Limb (tissue), 2 donors: ENCODE results near the gene SUPT5H.

Experiments used
- DNase-seq, 2 donors: peaks; one replicate each; pipeline ENCODE4 v3.0.0-alpha.2; 2016; ENCODE audit errors: extremely low spot score in 2 of 2

Gene SUPT5H

DNA sequence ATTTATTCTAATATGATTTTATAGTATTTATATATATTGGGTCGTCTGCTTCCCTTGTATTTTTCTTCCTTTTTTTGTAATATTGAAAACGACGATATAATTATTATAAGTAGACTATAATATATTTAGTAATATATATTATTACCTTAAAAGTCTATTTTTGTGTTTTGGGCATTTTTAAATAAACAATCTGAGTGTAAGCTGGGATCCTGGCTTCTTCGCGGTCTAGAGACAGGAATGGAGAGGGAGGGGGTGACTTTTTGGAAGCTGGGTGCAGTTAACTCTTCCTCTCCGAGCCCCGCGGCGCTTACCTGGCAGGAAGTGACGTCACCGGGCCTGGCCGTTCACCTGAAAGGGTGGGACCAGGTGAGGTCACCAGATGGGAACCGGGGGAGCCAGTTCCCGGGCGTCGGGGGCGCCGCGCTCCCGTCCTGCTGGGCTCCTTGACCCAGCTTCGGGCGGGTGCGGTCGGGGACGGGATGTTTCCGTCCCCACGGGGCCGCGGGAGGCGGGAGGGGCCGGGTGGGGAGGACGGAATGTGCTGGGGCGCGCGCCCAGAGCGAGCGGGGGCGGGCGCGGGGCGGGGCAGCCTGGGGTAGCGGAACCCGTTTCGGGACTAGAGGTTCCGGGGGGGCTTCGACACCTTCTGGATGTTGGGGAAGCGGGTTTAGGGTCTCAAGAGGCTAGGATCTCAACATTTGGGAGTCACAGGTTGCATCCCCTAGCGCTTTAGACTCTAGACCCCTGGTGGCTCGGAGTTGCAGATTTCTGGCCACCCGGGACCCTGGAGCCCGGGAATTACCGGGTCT lies 36.0 kb upstream of the SUPT5H start:
- peak; percentile 56 to 87 for DNase-seq

DNA sequence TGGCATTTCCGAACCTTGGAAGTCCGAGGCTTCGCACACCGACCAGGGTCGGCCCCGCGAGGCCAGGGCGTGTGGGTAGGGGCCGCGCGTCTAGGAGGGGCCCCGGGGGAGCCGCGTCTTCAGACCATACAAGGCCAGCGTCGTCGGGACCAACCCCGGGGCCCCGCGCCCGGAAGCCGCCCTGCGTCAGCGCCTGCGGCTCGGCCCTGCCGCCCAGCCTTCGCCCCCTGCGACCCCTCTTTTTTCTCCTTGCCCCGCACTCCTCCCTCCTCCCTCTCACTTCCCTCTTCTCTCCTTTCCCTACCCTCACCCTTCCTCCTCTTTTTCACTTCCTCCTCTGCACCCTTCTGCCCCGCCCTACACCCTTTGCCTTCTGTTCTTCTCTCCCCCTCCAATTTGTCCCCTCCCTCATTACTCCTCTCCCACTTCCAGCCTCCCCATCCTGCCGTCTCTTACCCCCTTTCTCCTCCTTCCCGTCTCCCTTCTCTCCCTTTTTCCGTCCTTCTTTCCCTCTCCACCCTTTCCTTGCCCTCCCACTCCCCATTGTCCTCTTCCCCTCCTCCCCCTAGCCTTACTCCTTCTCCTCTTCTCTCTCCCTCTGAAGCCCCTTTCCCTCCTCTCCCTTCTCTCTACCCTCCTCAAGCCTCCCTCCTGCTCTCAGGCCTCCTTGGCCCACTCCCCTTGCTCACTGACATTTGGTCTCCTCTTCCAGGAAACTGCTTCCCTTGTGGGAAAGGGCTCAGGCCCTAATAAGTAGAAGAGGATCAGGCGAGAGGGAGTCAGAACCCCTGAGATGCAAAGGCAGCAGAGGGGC lies 35.2 kb upstream of the SUPT5H start:
- peak; percentile 72 to 80 for DNase-seq

DNA sequence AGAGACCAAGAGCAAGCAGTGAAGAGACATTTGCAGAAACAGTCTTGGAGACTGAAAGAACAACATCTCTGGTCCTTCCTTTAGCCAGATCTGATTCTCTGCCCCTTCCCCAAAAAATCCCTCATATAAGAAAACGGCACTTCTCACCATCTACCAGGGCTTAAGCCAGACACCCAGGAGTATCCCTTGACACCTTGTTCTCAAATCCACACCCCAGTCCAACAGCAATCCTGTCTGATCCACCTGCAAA lies 34.6 kb upstream of the SUPT5H start:
- no peak for DNase-seq

DNA sequence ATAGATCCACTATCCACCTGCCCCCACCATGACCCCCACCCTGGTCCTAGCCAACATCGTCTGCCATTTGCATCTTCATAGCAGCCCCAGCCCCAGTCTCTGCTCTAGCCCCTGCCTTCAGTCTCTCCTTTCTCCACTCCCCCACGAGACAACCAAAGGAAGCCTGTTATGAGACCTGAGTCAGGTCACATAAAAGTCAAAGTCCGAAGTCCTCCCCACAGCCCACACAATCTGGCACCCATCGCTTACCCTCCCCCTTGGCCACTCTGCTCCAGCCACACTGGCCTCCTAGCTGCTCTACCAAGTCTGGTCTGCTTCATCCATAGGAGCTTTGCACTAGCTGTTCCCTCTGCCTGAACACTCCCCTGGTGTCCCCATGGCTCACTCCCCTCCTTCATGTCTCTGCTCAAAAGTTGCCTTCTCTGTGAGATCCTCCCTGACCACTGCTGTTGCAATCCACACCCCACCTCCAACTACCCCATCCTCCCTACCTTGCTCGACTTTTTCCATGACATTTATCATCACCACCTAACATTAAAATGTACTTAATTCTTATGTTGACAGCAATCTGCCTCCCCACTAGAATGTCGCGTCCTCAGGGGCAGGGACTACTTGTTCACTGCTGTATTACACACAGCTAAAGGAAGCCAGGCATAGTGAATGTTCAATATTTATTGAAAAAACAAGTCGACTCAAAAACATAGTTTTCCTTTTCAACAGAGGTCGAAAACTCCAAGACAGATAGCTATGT lies 34.1 kb upstream of the SUPT5H start:
- no peak for DNase-seq

DNA sequence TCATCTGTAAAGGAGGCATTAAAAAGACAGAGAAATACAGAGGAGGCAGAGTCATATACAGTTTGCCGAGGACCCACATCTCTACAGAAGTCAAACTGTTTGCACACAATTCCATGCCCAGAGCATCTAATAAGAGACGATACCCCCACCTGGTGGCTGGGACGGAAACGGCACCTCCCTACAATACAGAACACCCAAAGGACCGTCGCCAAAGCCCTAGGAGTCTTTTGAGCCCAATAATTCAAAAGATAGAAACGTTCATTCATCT lies 33.6 kb upstream of the SUPT5H start:
- peak; percentile 90 to 91 for DNase-seq

DNA sequence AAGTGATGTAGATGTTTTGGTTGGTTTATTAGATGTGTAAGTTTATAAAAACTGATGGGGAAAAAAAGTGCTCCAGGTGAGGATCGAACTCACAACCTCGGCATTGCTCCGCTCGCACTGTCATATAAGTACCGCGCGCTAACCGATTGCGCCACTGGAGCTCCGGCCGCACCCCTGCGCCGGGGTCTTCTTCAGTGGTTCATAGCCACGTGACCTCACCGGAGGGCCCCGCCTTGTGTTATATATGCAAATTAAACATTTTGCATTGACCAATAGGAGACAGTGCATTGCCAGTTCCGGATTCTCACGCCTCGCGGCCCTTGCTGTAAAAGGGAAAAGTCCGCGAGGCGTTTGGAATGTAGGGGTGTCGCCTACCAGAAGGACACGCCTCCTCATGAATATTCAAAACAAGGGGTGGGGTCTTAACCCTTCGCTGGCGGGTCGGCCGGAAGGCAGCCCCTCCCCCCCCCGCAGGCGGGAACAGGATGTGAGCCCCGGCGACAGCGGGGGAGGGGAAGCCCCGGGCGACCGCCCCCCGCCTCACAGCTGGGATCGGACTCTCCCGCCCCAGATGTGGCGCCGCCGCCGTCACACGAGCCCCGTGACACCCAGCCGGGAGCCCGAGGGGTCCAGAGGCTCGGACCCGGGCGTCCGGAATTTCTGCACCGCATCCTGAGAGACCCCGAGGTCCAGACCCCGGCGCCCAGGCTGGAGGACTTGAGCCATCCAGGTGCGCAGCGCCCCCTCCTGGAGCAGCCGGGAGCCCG lies 33.1 kb upstream of the SUPT5H start, which contains the start of gene PLEKHG2:
Gene PLEKHG2 (plus strand): TSS at position 570 of the 767 bp plus-strand sequence. CDS start 1,418 bp downstream, outside the sequence.
- DNase-seq = peak; percentile 99

DNA sequence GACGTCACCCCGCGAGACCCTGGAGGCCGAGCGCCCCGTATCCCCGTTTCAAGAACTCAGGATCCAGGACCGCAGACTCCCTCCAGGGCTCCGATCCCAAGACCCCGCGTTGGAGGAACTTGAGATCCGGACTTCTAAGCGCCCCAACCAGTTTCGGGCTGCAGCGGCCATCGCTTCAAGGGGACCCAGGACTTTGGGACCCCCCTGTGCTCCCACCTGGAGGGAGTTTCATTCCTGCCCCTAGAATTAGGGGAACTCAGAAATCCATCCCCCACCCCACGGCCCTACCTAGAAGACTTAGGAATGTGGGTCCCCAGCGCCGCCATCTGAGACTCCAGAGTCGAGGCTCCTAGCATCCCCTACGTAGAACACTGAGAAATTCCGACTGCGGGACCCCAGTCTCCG lies 32.5 kb upstream of the SUPT5H start:
- no peak for DNase-seq

DNA sequence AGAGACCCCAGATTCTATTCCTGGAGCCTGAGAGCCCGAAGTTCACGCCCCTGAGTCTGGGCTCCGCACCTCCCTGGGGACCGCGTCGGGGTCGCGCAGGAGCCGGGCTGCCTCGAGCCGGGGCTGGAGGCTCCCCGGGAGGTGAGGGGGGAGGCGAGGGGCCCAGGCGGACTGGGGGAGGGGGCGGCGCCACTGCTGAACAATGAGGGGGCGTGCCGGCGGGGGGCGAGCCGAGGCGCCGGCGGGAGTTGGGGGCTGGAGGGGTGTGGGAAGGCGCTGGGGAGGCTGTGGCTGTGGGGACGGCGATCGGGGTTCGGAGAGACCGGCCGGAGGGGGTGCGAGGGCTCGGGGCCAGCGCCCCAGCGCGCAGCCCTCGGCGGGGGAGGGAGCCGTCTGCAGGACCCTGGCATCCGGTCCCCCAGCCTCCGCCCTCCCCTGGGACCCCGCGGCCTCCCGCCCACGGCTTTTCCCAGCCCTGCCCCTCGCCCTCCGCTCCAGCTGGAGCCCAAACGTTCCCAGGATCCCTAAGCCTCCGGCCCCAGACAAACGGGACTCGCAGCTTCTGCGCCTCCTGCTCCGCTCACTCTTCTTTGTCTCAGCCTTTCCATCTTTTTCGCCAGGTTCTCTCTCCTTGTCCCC lies 32.0 kb upstream of the SUPT5H start:
- DNase-seq = peak; percentile 76 to 91

DNA sequence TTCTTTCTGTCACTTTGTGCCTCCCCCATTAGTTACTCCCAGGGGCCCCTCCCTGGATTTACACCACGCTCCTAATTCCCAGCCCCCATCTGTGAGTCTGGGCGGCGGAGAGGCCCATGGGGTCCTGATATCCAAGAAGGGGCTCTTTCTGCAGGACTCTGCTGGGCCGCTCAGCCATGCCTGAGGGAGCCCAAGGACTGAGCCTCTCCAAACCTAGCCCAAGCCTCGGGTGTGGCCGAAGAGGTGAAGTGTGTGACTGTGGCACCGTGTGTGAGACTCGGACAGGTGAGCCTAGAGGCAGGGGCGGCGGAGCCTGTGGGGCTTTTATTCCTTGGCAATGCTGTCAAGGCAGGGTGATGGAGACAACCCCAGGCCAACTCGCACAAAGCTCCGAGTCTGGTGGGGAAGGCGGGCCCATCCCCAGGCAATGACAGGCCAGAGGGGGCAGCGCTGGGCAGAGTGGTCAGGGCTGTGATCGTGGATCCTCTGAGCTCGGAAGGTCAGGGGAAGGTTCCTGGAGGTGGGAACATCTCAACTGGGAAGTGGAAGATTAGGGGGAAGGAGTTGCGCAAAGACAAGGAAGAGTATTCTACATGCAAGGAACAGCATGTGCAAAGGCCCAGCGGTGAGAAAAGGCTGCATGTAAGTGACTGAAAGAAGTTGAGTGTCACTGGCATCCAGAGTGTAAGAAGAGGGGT lies 31.3 kb upstream of the SUPT5H start:
- DNase-seq = no peak

DNA sequence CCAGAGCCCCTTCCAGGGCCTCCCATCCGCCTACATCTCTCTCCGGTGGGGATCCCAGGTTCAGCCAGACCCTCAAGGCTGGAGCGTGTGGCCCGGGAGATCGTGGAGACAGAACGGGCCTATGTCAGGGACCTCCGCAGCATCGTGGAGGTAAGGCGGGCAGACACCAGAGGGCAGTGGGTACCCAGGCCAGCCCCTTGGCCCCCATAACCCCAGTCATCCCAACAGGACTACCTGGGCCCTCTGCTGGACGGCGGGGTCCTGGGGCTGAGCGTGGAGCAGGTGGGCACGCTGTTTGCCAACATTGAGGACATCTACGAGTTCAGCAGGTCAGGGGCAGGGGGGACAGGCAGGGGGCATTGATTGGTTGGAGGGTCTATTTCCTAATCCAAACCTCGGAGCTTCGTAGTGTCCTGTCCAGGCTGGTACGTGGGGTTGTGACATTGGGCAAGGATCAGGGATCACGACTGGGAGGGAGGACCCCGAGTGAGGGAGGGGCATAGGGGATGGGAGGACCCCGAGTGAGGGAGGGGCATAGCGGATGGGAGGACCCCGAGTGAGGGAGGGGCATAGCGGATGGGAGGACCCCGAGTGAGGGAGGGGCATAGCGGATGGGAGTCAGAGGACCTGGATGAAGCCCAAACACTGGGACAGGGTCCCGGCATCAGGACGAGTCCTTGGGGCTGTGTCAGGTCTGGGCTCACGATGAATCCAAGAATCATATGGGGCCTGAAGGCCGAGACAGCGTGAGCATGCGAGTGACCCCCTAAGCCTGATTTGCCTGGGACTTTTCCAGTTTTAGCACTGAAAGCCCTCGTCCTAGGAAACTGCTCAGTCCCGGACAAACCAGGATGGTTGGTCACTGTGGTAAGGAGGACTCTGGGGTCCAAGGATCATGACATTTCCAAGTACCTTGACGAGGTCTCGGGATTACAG lies 30.0 kb upstream of the SUPT5H start:
- no peak for DNase-seq

DNA sequence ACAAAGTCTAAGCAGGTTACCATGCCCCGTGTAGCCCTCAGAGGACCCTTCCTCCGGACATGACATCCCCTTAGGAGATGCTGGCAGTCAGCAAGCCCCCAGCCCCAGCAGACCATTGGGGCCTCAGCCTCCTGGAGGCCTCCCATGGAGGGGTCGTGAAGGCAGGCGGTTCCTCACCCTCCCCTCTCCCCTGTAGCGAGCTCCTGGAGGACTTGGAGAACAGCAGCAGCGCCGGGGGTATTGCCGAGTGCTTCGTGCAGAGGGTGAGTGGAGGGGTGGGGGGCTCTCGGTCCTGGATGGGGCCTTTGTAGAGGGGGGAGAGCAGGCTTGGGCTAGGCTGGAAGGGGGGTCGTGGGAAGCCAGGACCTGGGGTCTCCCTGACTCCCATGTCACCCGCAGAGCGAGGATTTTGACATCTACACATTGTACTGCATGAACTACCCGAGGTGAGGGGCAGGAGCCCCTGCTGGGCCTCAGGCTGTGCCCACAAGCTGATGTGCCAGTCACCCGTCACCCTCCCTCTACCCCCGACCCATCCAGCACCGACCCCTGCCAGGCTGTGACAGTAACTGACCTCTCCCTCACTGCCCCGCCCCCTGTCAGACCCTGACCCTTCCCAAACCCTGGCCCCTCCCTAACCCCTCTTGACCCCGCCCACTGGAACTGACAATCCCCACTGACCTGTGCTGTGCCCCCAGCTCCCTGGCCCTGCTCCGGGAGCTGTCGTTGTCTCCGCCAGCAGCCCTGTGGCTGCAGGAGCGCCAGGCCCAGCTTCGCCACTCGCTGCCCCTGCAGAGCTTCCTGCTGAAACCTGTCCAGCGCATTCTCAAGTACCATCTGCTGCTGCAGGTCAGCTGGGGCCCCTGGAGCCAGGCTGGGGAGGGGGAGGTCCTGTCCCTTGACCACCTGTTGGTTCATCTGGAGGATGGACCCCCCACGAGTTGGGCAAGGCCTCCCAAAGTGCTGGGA lies 28.9 kb upstream of the SUPT5H start:
- DNase-seq = no peak

DNA sequence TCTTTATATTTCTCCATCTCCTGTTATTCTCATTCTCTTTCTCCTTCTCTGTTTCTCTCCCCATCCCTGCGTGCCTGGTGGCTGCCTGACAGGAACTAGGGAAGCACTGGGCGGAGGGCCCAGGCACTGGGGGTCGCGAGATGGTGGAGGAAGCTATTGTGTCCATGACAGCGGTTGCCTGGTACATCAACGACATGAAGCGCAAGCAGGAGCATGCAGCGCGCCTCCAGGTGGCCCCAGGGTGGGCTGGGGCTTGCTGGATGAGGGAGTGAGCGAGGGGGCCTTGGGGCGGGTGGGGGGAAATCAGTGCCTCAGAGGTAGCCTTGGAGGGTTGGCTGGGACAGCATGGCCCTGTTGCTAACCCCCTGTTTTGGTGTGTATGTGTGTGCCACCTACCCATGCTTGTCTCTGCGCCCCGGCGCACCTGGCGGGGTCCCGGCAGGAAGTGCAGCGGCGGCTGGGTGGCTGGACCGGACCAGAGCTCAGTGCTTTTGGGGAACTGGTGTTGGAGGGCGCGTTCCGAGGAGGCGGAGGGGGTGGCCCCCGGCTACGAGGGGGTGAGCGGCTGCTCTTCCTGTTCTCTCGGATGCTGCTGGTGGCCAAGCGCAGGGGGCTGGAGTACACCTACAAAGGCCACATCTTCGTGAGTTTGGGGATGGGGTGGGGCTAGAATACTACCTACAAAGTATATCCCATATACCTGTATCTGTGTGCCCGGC lies 27.8 kb upstream of the SUPT5H start:
- no peak for DNase-seq

DNA sequence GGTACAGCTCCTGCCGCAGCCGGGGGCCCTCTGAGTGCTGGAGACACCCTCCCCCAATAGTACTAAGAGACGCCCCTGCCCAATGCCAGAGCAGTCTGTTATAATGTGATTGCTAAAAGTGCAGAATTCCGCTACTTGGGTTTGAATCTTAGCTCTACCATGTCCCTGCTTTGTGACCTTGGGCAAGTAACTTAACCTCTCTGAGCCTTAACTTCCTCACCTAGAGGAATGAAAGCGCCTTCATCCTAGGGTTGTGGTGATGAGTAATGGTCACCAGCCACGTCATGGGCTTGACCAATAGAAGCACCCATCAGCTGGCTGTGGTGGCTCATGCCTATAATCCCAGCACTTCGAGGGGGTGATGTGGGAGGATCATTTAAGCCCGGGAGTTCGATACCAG lies 26.4 kb upstream of the SUPT5H start:
- no peak for DNase-seq

DNA sequence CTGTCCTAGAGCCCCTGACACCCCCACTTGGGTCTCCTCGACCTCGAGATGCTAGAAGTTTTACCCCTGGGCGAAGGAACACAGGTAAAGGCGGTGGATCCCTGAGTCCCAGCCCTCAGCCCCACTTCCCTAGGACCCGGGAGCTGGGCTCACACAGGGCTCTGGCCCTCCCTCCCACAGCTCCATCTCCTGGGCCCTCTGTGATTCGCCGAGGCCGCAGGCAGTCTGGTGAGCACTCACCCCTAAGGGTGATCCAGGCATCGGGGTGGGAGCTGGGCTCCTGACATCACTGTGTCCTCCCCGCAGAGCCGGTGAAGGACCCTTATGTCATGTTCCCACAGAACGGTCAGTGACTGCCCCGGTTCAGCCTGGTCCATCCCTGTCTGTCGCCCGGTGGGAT lies 24.6 kb upstream of the SUPT5H start:
- DNase-seq = no peak

DNA sequence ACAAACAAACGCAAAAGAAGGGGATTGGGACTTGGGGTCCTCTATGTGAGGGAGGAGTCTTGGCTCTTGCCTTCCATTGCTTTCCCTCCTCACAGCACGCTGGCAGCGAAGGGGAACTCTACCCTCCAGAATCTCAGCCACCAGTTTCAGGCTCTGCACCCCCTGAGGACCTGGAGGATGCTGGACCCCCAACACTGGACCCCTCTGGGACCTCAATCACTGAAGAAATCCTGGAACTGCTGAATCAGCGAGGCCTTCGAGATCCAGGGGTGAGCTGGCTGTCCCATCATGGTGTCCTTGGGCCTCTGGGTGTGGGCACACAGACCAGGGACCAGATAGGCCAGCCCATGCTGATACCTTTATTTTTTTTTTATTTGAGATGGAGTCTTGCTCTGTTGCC lies 23.4 kb upstream of the SUPT5H start:
- no peak for DNase-seq

DNA sequence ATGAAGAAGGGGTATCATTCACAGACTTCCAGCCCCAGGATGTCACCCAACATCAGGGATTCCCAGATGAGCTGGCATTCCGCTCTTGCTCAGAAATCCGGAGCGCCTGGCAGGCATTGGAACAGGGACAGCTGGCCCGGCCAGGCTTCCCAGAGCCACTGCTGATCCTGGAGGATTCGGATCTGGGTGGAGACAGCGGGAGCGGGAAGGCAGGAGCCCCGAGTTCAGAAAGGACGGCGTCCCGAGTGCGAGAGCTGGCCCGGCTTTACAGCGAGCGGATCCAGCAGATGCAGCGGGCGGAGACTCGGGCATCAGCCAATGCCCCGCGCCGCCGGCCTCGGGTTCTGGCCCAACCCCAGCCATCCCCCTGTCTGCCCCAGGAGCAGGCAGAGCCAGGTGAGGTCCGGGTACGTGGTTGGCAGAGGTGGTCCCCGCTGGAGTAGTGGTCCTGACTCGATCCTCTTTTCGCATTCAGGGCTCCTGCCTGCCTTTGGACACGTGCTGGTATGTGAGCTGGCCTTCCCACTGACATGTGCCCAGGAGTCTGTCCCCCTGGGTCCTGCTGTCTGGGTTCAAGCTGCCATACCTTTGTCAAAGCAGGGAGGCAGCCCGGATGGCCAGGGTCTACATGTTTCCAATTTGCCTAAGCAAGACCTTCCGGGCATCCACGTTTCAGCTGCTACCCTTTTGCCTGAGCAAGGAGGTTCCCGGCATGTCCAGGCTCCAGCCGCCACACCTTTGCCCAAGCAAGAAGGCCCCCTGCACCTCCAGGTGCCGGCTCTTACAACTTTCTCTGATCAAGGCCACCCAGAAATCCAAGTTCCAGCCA lies 21.9 kb upstream of the SUPT5H start:
- DNase-seq = no peak

DNA sequence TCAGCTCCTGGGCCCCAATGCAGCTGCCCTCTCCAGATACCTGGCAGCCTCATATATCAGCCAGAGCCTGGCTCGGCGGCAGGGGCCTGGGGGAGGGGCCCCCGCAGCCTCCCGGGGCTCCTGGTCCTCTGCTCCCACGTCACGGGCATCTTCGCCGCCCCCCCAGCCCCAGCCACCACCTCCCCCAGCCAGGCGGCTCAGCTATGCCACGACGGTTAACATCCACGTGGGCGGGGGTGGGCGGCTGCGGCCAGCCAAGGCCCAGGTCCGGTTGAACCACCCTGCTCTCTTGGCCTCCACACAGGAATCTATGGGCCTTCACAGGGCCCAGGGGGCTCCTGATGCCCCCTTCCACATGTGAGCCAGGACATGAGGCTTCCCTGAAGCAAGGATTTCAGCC lies 20.4 kb upstream of the SUPT5H start:
- DNase-seq = no peak
